HepG2 (cell line): ENCODE data around the gene HLA-F. TPM values are rescaled to one million over a fixed set of nuclear protein-coding genes. Genes with fewer than 3 reads are reported as not detected.

Experiments used
- AFF4 ChIP-seq: sonication (generic); formaldehyde crosslinking; IDR thresholded peaks from 2 replicates; pipeline ENCODE4 v1.4.0; 2020; ENCODE audit warnings: missing genetic modification reagents
- ARID2 ChIP-seq: sonication (generic); formaldehyde crosslinking; IDR thresholded peaks from 2 replicates; pipeline ENCODE4 v1.8.1; 2022; ENCODE audit warnings: mild to moderate bottlenecking, missing genetic modification reagents, borderline replicate concordance
- GRHL1 ChIP-seq: sonication (generic); formaldehyde crosslinking; conservative IDR thresholded peaks from 2 replicates; pipeline ENCODE4 v1.8.0; 2022; ENCODE audit warnings: missing genetic modification reagents
- HMGXB4 ChIP-seq, 2 experiments: sonication (generic) in 1 of 2; formaldehyde crosslinking in 1 of 2; IDR thresholded peaks; 2 replicates each; pipeline versions ENCODE4 v1.4.0 to v1.6.1; 2018 to 2020; ENCODE audit warnings: missing genetic modification reagents in 2 of 2, borderline replicate concordance in 1 of 2, low read depth in 1 of 2, mild to moderate bottlenecking in 1 of 2, missing biosample characterization in 1 of 2
- MATR3 ChIP-seq: sonication (generic); formaldehyde crosslinking; IDR thresholded peaks from 2 replicates; pipeline ENCODE4 v1.4.0; 2020; ENCODE audit warnings: missing genetic modification reagents
- ONECUT2 ChIP-seq: sonication (generic); formaldehyde crosslinking; IDR thresholded peaks from 2 replicates; pipeline ENCODE4 v1.4.0; 2020; ENCODE audit warnings: missing genetic modification reagents
- RAD21 ChIP-seq: fragments of 450-650 bp; formaldehyde crosslinking; IDR thresholded peaks from 2 replicates; pipeline ENCODE4 v1.5.0; 2020; ENCODE audit warnings: mild to moderate bottlenecking
- ZNF180 ChIP-seq: sonication (generic); formaldehyde crosslinking; IDR thresholded peaks from 2 replicates; pipeline ENCODE4 v1.4.0; 2020; ENCODE audit warnings: low read depth, missing genetic modification reagents, borderline replicate concordance
- ZNF354B ChIP-seq: sonication (generic); formaldehyde crosslinking; IDR thresholded peaks from 2 replicates; pipeline ENCODE4 v1.8.0; 2022; ENCODE audit warnings: mild to moderate bottlenecking, missing genetic modification reagents
- ZNF503 ChIP-seq: sonication (generic); formaldehyde crosslinking; IDR thresholded peaks from 2 replicates; pipeline ENCODE4 v1.4.0; 2020; ENCODE audit warnings: missing genetic modification reagents
- ZNF710 ChIP-seq: sonication (generic); formaldehyde crosslinking; IDR thresholded peaks from 2 replicates; pipeline ENCODE4 v1.5.0; 2020; ENCODE audit warnings: mild to moderate bottlenecking, missing genetic modification reagents, borderline replicate concordance
- ZNF761 ChIP-seq: sonication (generic); formaldehyde crosslinking; conservative IDR thresholded peaks from 2 replicates; pipeline ENCODE4 v1.4.0; 2020; ENCODE audit warnings: mild to moderate bottlenecking, missing genetic modification reagents
- ZNF816 ChIP-seq: sonication (generic); formaldehyde crosslinking; IDR thresholded peaks from 2 replicates; pipeline ENCODE4 v1.8.0; 2022; ENCODE audit warnings: missing genetic modification reagents, mild to moderate bottlenecking, borderline replicate concordance
- ZSCAN29 ChIP-seq: sonication (generic); formaldehyde crosslinking; conservative IDR thresholded peaks from 2 replicates; pipeline ENCODE4 v1.4.0; 2020; ENCODE audit warnings: mild to moderate bottlenecking, missing genetic modification reagents
- polyA plus RNA-seq, 8 experiments: library from polyadenylated mRNA; depleted of rRNA in 3 of 8; stranded (reverse) in 7 of 8; unstranded in 1 of 8; fragments of >200 nt; fragmentation: Illumina TruSeq in 4 of 8; extraction: Trizol in 4 of 8; gene quantifications; 2 replicates each; pipeline versions ENCODE4 v1.2.1 to v1.2.3, GENCODE V29; 2011 to 2016; ENCODE audit warnings: low read depth in 4 of 8, missing spikeins in 1 of 8, mixed read lengths in 1 of 8; ENCODE audit not compliant: insufficient read depth in 1 of 8
- total RNA-seq, 5 experiments: library from RNA; depleted of rRNA; stranded (reverse); fragments of >200 nt; fragmentation: Illumina TruSeq; extraction: Trizol; gene quantifications; 2 replicates each; pipeline ENCODE4 v1.2.3, GENCODE V29; 2016; ENCODE audit warnings: low read depth in 1 of 5

Gene HLA-F
- total and polyA plus RNA-seq, 2 of the 13 experiments (the other 11 are each of a cell fraction or from before 2014, with no cell fraction given) = 6.0 to 6.1 TPM

- no peak for TF ChIP-seq AFF4
- peak; percentile 91 for TF ChIP-seq RAD21 (CRISPR knock-in tag)
- TF ChIP-seq ZNF710 (CRISPR knock-in tag) = 0 out of 2 replicates have a peak, but pooled peaks have one; percentile 15
- no peak for TF ChIP-seq ONECUT2 (CRISPR knock-in tag)
- no peak for TF ChIP-seq ZNF180 (CRISPR knock-in tag)
- TF ChIP-seq ZNF761 (CRISPR knock-in tag) = no peak
- TF ChIP-seq ZSCAN29 (CRISPR knock-in tag) = no peak
- TF ChIP-seq HMGXB4 (CRISPR knock-in tag; IDR thresholded peaks at IDR 0.05; ENCODE audit: borderline replicate concordance in 1 of 2, low read depth in 1 of 2) = peak; percentile 98 to 100
- TF ChIP-seq ZNF503 (CRISPR knock-in tag) = no peak
- no peak for TF ChIP-seq ARID2 (CRISPR knock-in tag)
- 0 out of 2 replicates have a peak, but pooled peaks have one; percentile 11 for TF ChIP-seq ZNF354B (CRISPR knock-in tag)
- TF ChIP-seq MATR3 (CRISPR knock-in tag) = no peak
- no peak for TF ChIP-seq GRHL1 (CRISPR knock-in tag)
- TF ChIP-seq ZNF816 = no peak
Observed at GRCh38 chr6:29752451-29753308, 29.4 kb downstream of the HLA-F start (continued).
